ENCODE measurements around the gene MAP1B.

Gene MAP1B

DNA sequence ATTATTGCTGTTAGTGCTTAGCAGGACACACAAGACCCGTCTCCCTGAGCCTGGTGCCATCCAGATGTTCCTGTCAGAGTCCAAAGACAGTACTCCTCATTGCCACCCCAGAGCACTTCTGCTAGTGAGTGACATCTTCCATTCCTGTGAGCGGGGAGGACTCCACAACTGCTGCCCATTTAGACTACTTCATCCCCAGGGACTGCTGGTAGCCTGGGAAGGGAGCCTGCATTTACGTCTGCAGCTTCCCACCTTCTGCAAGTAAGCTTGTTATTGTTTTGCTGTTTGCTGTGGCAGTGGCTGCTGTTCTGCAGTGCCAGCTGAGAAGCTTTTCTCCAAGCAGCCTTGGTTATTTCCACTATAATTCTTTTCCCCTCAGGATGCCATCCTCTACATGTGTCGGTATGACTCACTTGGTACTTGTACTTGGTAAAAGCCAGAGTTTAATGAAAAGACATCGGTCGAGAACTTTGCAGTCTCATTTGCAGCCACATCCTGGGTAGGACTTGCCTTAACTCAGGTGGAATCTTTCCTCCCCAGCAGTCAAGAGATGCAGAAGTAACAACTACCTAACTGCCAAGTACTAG is 10.6 kb upstream of the MAP1B start:
- DNase-seq (ENCODE audit: low read depth, low spot score): no peak

DNA sequence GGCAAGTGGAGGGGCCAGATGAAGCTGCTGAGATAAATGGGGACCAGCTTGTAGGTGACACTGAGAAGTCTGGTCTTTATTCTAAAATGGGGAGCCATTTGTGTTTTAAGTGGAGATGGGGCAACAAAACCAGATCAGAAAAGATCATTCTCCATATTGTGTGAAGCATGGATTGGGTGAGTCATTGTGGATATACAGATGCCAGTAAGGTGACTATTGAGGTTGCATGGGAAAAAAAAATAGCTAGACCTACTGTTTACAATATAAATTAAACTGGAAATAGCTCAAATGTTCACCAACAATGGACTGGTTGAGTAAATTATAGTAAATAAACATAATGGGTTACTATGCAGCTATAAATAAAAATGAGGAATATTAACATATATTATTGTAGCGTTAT is 5.4 kb upstream of the MAP1B start:
- no peak for DNase-seq (ENCODE audit: low read depth, low spot score)

DNA sequence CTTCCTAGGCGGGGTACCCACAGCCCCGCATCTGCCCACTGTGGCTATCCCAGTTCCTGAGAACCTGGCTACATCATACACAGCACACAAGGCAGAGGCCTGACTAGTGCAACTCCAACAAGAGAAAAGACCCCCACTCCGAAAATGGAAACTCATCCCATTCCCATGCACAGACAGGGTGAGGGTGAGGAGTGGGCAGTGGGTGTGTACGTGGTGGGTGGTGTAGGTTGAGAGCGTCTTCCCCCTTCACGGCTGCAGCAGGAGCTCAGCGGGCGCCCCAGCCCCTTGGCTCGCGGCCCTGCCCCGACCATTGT is 501 bp upstream of the MAP1B start:
- no peak for DNase-seq (ENCODE audit: low read depth, low spot score)

DNA sequence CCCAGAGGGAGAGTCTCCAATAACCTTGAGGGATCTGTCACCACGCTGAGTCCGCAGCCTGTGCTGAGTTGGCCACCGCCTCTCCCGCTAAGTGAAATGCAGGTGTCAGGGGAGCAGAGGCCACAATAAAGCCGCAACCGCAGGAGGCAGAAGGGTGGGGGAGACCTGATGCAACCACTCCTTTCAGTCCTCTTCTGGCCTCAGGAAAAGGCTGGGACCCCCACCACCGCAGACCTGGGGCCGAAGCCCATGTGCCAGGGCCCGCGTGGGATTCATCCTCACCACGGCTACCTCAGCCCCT is 576 bp downstream of the MAP1B start:
- no peak for DNase-seq (ENCODE audit: low read depth, low spot score)

DNA sequence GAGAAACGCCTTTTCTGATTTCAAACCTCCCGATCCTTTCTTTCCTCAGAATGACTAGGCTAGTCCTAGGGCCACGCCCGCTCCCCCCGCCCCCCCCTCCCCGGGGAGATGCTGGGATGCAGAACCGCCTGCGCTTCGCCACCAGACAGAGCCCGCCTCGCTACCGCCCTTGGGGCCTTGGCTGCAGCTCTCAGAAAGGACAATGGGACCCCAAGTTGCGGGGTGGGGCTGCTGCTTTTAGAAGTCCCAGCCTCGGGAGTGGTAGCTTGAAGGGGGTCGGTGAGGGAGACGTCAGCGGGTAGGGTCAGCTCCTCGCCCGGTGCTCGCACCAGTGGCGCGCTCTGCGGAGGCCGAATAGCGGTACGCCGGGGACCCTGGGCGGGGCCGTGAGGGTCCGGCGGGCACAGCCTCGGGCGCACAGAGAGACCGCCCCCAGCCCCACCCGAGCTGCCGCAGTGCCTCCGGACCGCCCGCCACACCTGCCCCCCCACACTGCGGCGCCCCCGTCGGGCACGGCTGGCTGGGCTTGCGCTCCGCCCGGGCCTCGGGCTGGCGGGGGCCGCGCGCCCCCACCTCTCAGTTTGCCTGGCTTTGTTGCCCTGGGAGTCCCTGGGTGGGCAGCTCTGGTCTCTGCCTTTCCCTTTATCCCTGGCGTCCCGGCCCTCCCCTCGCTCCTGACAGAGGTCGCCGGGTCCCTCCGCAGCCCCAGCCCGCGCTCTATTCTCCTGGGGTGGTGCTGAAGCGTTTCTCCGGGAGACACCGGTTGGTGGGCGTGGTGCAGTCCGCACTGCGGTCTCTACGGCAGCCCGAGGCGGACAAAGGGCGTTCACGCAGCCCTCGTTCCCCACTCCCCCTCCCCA is 1.2 kb downstream of the MAP1B start:
- DNase-seq (ENCODE audit: low read depth, low spot score): no peak

DNA sequence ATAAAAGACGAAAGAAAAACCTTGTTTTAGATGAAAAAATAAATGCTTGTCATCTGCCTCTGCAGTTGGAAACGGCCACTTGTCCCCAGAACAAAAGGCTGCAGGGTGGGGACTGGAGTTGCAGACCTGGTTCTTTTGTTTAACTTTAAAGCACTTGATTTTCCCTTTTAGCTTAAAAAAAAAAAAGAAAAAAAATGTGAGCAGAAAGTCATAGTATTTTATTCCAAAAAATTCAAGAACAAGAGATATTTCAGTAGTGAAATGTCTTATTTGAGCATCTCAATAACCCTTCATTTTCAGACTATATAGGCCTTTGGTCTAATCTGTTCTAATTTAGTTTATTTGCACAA is 1.8 kb downstream of the MAP1B start:
- no peak for DNase-seq (ENCODE audit: low read depth, low spot score)

DNA sequence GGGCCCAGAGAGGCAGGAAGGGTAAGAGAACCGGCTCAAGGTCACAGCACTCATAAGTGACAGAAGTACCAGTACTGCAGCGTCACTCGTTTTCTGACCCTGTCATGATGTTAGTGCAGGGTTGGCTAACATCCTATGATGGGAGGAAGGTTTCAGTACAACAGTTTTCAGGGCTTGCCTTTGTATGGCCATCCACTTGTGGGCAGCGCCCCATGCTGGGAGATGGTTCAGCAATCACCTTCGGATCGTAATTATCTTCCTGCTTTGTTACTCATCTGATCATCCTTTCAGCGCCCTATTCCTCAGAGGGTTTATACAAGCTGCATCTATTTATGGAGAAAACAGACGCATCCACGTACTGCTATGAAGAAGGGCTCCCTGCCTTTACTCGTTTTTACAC is 2.4 kb downstream of the MAP1B start:
- DNase-seq (ENCODE audit: low read depth, low spot score): no peak

DNA sequence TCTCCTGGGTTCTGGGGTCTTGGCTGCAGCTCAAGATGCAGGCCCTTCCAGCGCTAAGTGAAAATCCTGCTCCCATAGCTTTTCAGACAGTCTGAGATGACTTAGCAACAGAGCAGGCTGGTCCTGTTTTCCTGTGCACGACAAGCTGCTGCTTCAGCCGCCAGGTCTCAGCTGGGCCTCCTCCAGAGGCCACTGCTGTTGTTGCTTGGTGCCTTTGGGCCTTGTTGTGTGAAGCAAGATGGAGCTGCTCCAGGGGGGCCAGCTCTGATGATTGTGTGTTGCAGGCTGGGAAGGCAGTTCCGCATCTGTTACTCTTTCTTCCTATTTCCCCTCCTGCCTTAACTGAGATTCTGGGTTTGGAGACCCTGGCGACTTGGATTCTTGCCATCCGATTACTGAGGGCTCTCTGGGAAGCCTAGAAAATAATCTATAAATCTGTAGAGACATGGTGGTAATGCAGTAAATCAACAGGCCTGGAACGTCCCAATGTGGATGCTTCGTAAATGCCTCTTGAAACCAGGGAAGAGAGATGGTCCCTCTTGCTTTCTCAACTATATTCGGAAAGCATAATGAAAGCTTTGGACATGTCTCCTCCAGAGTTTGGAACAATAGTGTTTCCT is 3.2 kb downstream of the MAP1B start:
- no peak for DNase-seq (ENCODE audit: low read depth, low spot score)

DNA sequence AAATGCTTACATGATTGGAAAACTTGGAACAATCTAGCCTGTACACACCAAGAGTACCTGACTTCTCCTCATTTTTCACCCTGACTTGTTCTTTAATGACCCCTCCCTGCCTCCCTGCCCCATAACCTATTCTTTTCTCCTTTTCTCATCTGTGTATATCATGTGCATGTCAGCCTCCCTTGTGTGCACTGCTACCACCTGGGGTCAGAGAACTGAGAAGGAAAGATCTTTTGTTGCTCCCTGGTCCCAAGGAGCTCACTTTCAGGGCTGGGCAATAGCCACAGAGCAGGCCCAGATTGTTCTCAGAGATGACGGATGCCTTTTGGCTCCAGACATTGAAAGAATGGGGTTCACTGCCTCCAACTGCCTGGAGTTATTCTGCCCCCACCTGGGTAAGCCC is 5.1 kb downstream of the MAP1B start:
- no peak for DNase-seq (ENCODE audit: low read depth, low spot score)

DNA sequence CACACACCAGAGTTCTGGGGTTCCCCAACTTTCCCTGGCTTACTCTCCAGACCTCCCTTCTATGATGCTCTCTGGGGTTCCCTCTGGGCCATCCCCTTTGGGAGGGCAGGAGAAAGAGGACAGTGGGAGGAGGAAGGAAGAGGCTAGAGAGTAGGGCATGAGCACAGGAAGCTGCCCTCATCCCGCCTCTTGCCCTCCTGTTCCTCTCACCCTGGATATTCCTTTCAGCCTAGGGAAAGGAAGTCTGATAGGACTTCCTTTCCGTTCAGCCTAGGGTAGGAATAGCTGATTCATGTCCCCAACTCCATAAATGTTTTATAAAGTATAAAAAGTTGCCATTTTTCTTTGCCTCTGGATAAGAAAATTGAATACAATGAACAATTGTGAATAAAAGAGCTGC is 7.4 kb downstream of the MAP1B start:
- no peak for DNase-seq (ENCODE audit: low read depth, low spot score)

DNA sequence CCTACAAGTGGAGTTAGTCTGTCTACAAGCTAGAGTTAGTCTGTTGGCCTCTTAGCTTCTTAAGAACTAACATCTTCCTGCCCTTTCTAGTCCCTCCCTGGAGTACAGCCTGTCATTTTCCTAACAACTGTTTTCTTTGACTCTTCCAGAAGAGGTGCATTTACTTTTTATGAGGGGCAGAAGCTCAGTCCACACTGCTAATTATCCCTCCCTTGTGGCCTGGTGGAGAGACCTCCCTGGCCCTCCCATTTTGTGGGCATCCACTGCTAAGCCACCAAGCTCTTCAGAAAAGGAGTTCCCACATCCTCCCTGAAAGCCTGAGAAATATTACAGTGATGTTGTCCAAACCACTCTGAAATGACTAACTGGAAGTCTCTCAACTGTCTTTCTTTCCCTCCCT is 8.0 kb downstream of the MAP1B start:
- no peak for DNase-seq (ENCODE audit: low read depth, low spot score)

DNA sequence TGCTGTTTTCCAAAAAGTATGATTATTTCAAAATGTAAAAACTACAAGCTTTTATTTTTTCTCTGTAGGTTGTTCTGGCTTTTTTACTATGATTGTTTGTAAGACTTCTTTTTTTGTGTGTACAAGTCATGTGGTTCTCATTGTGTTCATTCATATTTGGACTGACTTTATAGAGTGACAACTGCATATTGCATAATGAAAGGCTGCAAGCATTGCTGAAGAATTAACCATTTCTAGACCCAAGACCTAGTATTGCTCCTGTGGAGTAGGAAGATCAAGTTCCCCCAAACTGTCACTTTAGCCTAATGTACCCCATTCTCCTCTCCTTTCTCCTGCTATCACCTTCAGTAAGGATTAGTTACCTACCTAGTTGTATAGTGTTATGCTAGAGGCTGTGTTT is 10.0 kb downstream of the MAP1B start:
- DNase-seq (ENCODE audit: low read depth, low spot score): no peak

DNA sequence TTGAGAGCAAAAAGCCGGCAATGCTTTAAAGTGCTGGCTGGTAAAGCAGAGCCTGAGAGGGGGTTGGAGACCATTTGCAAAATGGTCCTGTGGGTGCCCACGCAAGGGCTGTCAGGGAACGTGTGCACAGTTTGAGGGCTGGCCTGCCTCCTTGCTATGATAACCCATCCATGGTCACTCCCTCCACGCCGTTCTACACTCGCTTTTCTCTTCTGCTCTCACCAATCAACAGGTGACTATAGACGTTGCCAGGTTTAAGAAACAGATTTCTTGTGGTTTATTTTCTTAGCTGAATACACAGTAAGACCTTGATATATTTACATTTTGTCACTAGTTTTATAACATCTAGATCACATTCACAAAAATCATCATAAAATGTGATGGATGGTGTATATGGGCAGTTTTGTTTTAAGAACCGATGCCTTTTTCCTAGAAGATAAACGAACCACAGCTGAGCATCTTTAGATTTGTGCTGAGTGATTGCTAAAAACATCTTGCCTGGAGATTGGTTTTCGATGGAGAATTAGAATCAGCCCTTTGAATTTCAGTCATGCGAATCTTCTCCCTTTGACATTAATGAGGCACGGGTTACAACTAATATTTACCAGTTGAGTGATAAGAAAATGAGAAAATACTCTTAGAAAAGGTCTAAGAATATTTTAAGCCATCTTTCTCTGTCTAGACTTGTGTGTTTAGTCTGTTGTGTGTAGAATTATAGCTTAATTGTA is 13.9 kb downstream of the MAP1B start:
- no peak for DNase-seq (ENCODE audit: low read depth, low spot score)

DNA sequence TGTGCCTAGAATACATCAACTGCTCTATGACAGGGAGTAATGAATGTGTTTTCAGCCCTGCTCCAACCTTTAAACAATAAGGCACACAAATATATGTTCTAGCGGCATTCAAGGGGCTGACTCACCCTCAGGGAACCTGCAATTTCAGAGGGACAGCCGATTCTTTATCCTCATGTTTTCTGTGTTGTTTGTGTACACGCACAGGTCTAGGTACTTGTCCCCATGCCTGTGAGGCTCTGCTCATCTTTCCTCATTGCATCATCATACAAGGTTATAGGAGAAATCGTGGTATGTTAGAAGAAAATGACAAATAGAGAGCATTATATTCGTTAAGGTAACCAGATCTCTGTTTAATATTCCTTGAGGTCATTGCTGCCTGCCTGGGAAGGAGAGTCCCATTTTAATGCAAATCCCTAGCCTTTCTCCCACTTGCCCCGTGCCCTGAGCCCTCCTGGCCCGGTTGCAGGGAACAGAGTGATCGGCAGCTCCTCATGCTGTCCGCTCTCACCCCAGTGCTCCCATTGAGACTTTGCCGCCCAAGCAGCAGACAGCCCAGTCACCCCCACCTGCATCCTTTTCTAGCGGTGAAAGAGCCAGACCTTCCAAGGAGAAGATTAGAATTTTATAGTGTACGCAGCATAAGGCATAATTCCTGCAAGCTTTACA is 14.6 kb downstream of the MAP1B start:
- DNase-seq (ENCODE audit: low read depth, low spot score): no peak

DNA sequence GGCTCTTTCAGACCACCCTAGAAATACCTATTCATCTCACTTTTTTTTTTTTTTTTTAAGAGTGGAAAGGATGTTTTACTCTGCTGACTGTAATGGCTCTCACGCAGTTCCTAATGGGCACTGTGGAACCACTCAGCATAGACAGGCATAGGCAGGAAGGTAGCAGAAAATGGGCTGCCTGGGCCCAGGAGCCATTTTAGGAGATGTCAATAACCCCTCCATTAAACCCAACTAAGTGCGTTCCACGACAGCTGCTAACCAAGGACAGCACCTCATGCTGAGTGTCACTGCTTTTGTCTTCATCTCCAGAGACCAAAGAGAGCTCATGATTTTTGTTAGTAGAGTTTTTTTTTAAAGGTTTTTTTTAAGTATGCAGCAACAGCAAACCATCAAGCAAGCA is 15.3 kb downstream of the MAP1B start:
- DNase-seq (ENCODE audit: low read depth, low spot score): no peak

DNA sequence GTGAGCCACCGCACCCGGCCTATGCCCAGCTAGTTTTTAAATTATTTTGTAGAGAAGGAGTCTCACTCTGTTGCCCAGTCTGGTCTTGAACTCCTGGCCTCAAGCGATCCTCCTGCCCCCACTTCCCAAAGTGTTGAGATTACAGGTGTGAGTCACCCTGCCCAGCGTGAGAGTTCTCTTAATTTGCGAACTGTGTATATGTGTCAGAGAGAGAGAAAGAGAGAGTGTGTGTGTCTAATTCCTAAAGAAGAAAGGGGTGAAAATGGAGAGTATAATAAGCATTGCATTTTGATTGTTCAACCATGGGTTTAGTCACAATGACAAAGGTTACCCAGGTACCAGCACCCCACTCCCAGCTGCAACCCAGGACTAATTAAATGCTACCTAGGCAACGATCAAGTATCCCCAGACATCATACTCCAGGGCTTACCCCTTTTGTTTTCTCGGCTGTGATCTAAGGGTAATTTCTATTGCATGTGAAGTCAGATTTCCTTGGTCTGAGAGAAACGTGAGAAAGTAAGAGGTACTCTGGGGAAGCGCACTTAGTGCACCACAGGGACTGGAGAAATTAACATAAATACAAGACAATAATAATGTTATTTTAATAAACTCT is 16.6 kb downstream of the MAP1B start:
- DNase-seq (ENCODE audit: low read depth, low spot score): no peak

DNA sequence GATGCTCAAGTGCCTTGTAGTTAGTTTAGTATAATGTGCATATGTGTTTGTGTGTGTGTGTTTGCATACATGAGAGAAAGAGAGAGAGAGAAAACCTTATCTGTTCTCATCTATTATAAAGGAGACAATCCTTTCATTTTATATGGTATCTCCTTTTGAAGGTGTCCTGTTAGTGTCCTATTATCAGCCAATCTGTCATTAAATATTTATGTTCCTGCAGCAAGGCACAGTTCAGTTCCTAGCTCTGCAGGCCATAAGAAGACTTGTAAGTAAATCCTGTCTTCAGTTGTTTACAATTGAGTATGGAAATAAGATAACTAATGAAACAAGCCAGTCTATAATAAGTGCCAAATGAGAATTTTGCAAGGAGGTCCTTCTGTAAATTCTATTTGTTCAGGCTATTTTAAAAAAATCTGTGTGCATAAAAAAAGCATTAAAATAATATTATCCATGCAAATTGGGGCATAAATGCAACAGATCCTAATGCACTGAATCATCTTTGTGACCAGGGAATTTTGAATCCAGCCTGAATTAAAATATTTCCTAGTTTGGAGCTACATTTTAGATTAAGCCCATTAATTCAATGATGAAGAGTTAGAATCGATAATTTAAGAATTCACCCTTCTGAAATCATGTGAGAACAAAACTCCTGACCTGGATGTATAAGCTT is 18.1 kb downstream of the MAP1B start:
- no peak for DNase-seq (ENCODE audit: low read depth, low spot score)

DNA sequence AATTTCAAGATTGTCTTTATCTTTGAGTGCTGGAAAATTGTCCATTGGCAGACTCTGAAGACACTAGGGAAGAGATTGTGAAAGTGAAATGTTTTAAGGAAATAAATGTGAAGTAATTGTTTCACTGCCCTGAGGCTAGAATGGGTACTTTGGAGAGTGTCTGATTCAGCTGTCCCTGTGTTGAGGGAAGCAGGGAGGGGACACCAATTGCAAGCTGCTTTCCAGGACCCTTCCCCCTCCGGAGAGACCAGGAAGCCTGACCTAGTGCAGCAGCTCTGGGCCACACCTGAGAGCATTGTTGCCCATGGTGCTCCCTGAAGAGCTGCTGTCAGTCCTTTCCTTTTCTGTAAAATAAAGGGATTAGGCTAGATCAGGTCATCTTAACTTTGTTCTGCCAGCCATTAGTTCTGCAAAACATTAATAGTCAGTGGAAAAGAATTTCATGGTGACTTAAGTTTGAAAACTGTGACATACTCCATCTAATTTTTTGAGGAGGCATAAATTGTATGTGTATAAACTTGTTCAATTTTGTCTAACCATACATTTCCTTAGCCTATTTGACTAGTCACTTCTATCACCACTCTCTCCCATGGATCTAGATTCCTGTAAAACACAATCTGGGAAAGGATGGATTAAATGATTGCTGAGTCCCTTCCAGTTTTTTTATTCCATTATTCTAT is 18.8 kb downstream of the MAP1B start:
- DNase-seq (ENCODE audit: low read depth, low spot score): no peak

DNA sequence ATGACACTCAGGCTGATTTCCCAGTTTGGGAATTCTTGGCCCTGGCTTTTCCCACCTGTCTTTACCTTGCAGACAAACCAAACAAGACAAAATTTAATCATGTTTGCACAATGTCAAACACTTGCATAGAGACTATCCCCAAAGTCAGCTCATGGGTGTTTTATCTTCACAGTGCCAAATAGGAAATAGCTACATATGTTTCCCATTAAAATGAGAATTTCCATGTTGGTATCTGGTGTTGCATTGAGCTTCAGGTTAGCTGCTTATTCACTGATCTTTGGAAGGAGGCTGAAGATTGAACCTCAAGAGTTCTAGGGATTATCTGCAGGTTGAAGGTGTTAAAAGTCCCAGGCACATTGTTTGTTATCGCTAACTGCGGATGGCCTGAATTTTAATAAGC is 19.5 kb downstream of the MAP1B start:
- no peak for DNase-seq (ENCODE audit: low read depth, low spot score)

DNA sequence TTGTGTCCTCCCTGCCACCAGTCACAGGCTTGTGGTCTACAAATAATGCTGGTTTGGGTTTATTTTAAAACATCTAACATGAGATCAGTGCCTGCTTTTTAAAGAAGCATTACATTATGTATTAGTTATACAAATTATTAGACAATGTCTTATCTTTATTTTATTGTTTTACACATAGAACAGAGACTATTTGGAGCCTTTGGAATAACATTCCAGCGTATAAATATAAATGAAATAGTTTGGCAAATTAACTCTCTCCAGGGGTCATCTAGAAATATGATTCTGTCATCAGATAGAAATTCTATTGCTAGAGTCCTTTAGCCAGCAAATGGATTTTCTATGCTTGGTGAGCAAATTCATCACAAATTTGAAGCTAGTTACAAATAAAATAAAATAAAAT is 22.4 kb downstream of the MAP1B start:
- DNase-seq (ENCODE audit: low read depth, low spot score): no peak

DNA sequence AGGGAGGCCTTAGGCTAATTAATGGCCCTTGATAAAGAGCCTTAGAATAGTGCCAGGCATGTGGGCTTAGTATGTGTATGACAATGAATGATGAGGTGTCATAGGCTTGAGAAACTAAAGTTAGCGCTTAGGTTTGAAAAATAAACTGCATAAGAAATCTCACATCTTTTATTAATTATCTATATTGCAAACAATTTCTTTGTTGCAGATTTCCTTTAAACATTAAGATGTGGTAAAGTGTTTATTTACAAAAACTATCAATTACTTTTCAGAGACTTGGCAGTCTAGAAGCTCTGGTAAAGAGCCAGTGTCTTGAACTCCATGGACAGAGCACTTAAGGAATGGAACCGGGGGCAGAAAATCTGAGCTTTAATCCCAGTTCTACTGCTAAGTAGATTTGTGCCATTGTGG is 23.1 kb downstream of the MAP1B start:
- no peak for DNase-seq (ENCODE audit: low read depth, low spot score)
